BE2C (cell line): ENCODE measurements around the gene ASB9.

Source experiments
- DNase-seq: peaks from one replicate; pipeline ENCODE4 v3.0.0-alpha.2; 2020
- H3K27me3 ChIP-seq: fragments of 250-450 bp; sonication (Bioruptor Pico); 2 replicates; pipeline ENCODE4 v1.5.1; 2020; ENCODE audit warnings: mild to moderate bottlenecking
- H3K36me3 ChIP-seq: fragments of 250-450 bp; sonication (Bioruptor Pico); 2 replicates; pipeline ENCODE4 v1.5.1; 2020; ENCODE audit warnings: mild to moderate bottlenecking
- H3K4me1 ChIP-seq: fragments of 250-450 bp; sonication (Bioruptor Pico); 2 replicates; pipeline ENCODE4 v1.5.1; 2020
- H3K4me3 ChIP-seq: 2 replicates; pipeline ENCODE4 v1.5.1; 2011; ENCODE audit warnings: low read depth, low read length
- H3K9me3 ChIP-seq: fragments of 250-450 bp; sonication (Bioruptor Pico); 2 replicates; pipeline ENCODE4 v1.5.1; 2020
- TF ChIP-seq, protein P1 (sequence below): IDR thresholded peaks from 2 replicates; pipeline ENCODE4 v1.5.1; 2012; ENCODE audit warnings: mild to moderate bottlenecking, low read depth, low read length

The ASB9 gene

DNA sequence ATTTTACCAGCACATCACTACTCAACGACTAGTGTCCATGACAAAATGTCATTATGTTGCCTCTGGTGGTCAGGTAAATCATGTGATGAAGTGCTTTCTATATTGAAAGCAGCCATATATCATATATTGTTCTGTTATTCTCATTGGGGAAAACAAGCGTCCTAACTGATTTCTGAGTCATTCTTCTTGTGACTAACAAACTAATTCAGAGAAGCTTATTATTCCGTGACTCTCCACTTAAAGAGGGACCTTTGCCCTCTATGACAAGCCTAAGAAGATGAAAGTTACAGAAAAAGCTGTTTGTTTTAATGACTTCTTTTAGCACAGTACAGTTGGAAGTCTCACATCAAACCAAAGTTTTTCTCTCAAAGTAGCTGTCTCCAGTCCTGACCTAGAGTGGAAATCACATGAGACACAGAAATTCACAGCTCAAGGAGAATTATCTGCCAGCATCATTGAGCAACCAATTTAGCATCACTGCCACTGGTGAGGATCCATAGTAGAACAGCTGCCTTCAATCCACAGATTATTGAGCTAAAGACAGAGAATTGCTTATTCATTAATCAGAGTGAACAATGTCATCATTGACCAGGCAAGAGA lies 36.4 kb downstream of the ASB9 start:
- no peaks in the 10 kb centered on the region for H3K27me3 ChIP-seq
- DNase-seq = no peak

GRCh38 chrX:15224747-15225146 lies 45.1 kb downstream of the ASB9 start:
- Histone ChIP-seq H3K4me3 (no peak overlapping the region), H3K36me3 (no peaks in the 10 kb centered on the region), H3K27me3 (no peaks in the 10 kb centered on the region), H3K9me3 (no peaks in the 10 kb centered on the region), H3K4me1 (no peaks in the 10 kb centered on the region)
- DNase-seq = no peak
- TF ChIP-seq, protein P1, sequence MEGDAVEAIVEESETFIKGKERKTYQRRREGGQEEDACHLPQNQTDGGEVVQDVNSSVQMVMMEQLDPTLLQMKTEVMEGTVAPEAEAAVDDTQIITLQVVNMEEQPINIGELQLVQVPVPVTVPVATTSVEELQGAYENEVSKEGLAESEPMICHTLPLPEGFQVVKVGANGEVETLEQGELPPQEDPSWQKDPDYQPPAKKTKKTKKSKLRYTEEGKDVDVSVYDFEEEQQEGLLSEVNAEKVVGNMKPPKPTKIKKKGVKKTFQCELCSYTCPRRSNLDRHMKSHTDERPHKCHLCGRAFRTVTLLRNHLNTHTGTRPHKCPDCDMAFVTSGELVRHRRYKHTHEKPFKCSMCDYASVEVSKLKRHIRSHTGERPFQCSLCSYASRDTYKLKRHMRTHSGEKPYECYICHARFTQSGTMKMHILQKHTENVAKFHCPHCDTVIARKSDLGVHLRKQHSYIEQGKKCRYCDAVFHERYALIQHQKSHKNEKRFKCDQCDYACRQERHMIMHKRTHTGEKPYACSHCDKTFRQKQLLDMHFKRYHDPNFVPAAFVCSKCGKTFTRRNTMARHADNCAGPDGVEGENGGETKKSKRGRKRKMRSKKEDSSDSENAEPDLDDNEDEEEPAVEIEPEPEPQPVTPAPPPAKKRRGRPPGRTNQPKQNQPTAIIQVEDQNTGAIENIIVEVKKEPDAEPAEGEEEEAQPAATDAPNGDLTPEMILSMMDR = no peak

More for the DNA sequence above, 36.4 kb downstream of the ASB9 start:
- no peaks in the 10 kb centered on the region for H3K9me3 ChIP-seq
- H3K36me3 ChIP-seq = no peaks in the 10 kb centered on the region
- TF ChIP-seq, protein P1 = no peak
- H3K4me3 ChIP-seq = no peak overlapping the region
- H3K4me1 ChIP-seq = no peaks in the 10 kb centered on the region

- TF ChIP-seq, protein P1 = no peak
- Histone ChIP-seq H3K27me3 (no peaks in the 10 kb centered on the region), H3K4me3 (no peak overlapping the region), H3K36me3 (no peaks in the 10 kb centered on the region), H3K4me1 (no peaks in the 10 kb centered on the region), H3K9me3 (no peaks in the 10 kb centered on the region)
- no peak for DNase-seq
Measured at GRCh38 chrX:15221321-15221720, 48.6 kb downstream of the ASB9 start.

DNA sequence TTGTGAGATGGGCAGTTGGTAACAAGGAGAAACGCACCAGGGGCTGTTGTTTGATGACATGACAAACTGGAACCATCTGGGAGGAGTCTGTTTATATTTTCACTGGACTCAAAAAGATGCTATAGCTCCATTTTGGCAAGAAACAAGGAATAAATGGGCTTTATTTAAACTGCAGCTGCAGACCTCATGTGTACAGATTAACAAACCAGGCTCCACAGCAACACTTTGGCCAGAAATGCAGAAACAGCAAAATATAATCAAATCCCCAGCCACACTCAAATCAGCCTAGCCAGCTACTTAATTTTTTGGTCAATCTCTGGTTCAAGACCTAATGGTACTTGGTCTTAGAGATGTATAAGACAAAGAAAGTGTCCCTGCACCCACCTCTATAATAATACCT lies 52.7 kb downstream of the ASB9 start:
- TF ChIP-seq, protein P1 = no peak
- Histone ChIP-seq H3K36me3 (no peaks in the 10 kb centered on the region), H3K4me3 (no peak overlapping the region), H3K9me3 (no peaks in the 10 kb centered on the region), H3K27me3 (no peaks in the 10 kb centered on the region), H3K4me1 (no peaks in the 10 kb centered on the region)
- no peak for DNase-seq

GRCh38 chrX:15216280-15216679 lies 53.6 kb downstream of the ASB9 start:
- Histone ChIP-seq H3K9me3 (no peaks in the 10 kb centered on the region), H3K36me3 (no peaks in the 10 kb centered on the region), H3K27me3 (no peaks in the 10 kb centered on the region), H3K4me3 (no peak overlapping the region), H3K4me1 (no peaks in the 10 kb centered on the region)
- no peak for DNase-seq
- TF ChIP-seq, protein P1 = no peak

DNA sequence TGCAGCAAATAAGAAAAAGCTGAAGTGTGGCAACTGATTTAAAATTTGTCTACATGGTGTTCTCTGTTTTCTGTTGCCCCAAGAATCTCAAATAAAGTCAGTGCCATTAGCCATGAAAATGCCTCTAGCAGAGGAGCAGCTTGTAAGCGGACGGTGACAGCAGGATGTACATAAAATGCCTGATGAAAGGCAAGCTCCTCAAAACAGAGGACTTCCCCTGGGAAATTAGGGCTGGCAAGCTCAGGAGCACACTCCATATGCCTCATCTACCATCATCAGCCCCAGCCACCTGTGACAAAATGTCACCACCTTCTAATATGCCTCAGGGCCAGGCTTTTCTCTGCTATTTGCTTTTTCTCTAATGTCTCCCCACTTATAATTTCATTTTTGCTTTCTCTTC lies 54.5 kb downstream of the ASB9 start:
- DNase-seq = no peak
- Histone ChIP-seq H3K9me3 (no peaks in the 10 kb centered on the region), H3K4me3 (no peak overlapping the region), H3K36me3 (no peaks in the 10 kb centered on the region), H3K27me3 (no peaks in the 10 kb centered on the region), H3K4me1 (no peaks in the 10 kb centered on the region)
- TF ChIP-seq, protein P1 = no peak
